H9 (cell line): ENCODE measurements around the gene FUCA1. TPM values are rescaled to one million over a fixed set of nuclear protein-coding genes. Genes with fewer than 3 reads are reported as not detected.
"Not testable (repeated sequence)": the region's sequence is repeated elsewhere in the genome, so short reads cannot be mapped to it uniquely, and the experiment has no call there.

Experiments used
- DNase-seq: peaks from one replicate; pipeline ENCODE4 v3.0.0-alpha.2; 2017
- H2AFZ ChIP-seq: one replicate; pipeline ENCODE4 v1.6.1; 2013; ENCODE audit warnings: mild to moderate bottlenecking, low read length, control low read depth, moderate library complexity
- H2AK5ac ChIP-seq: 2 replicates; pipeline ENCODE4 v1.6.1; 2013; ENCODE audit warnings: low read length, control low read depth, mixed read lengths; ENCODE audit not compliant: insufficient read length
- H2BK120ac ChIP-seq: one replicate; pipeline ENCODE4 v1.6.1; 2013; ENCODE audit warnings: low read depth, mild to moderate bottlenecking, low read length, control low read depth, inconsistent platforms; ENCODE audit not compliant: poor library complexity, severe bottlenecking
- H2BK12ac ChIP-seq: 2 replicates; pipeline ENCODE4 v1.6.1; 2013; ENCODE audit warnings: low read length, control low read depth, mixed read lengths, low read depth; ENCODE audit not compliant: insufficient read length
- H2BK15ac ChIP-seq: 2 replicates; pipeline ENCODE4 v1.6.1; 2013; ENCODE audit warnings: low read depth, low read length, control low read depth
- H2BK20ac ChIP-seq: one replicate; pipeline ENCODE4 v1.6.1; 2013; ENCODE audit warnings: low read depth, mild to moderate bottlenecking, low read length, control low read depth, inconsistent platforms; ENCODE audit not compliant: poor library complexity, severe bottlenecking
- H2BK5ac ChIP-seq: 2 replicates; pipeline ENCODE4 v1.6.1; 2013; ENCODE audit warnings: low read length, control low read depth, mixed read lengths; ENCODE audit not compliant: insufficient read length
- H3K14ac ChIP-seq: 2 replicates; pipeline ENCODE4 v1.6.1; 2013; ENCODE audit warnings: low read length, control low read depth; ENCODE audit not compliant: insufficient read depth
- H3K18ac ChIP-seq: 2 replicates; pipeline ENCODE4 v1.6.1; 2013; ENCODE audit warnings: low read depth, mild to moderate bottlenecking, mixed read lengths, low read length, control low read depth; ENCODE audit not compliant: insufficient read length
- H3K23ac ChIP-seq: 2 replicates; pipeline ENCODE4 v1.6.1; 2013; ENCODE audit warnings: low read length, control low read depth, mixed read lengths, low read depth; ENCODE audit not compliant: insufficient read length
- H3K23me2 ChIP-seq: 2 replicates; pipeline ENCODE4 v1.6.1; 2013; ENCODE audit warnings: low read depth, mild to moderate bottlenecking, mixed read lengths, low read length, control low read depth; ENCODE audit not compliant: insufficient read length, poor library complexity, severe bottlenecking
- H3K27ac ChIP-seq: 2 replicates; pipeline ENCODE4 v1.5.1; 2013; ENCODE audit warnings: low read length, control low read depth, mixed read lengths, low read depth; ENCODE audit not compliant: insufficient read length
- H3K27me3 ChIP-seq: 2 replicates; pipeline ENCODE4 v1.6.1; 2013; ENCODE audit warnings: low read length, control low read depth, inconsistent platforms; ENCODE audit not compliant: insufficient read depth
- H3K4ac ChIP-seq: 2 replicates; pipeline ENCODE4 v1.6.1; 2013; ENCODE audit warnings: low read depth, mild to moderate bottlenecking, control low read depth, inconsistent platforms, low read length, moderate library complexity
- H3K4me1 ChIP-seq: 2 replicates; pipeline ENCODE4 v1.6.1; 2013; ENCODE audit warnings: low read length, control low read depth, inconsistent platforms; ENCODE audit not compliant: insufficient read depth
- H3K4me2 ChIP-seq: 2 replicates; pipeline ENCODE4 v1.6.1; 2013; ENCODE audit warnings: low read length, control low read depth, mixed read lengths; ENCODE audit not compliant: insufficient read length, insufficient read depth
- H3K56ac ChIP-seq: 2 replicates; pipeline ENCODE4 v1.6.1; 2013; ENCODE audit warnings: low read depth, mild to moderate bottlenecking, mixed read lengths, low read length, control low read depth; ENCODE audit not compliant: insufficient read length
- H3K79me1 ChIP-seq: 2 replicates; pipeline ENCODE4 v1.6.1; 2013; ENCODE audit warnings: low read depth, mild to moderate bottlenecking, moderate library complexity, low read length, control low read depth, inconsistent platforms; ENCODE audit not compliant: insufficient read depth, poor library complexity, severe bottlenecking
- H3K79me2 ChIP-seq: 2 replicates; pipeline ENCODE4 v1.6.1; 2013; ENCODE audit warnings: low read length, control low read depth, inconsistent platforms; ENCODE audit not compliant: insufficient read depth
- H3K9ac ChIP-seq: 2 replicates; pipeline ENCODE4 v1.6.1; 2013; ENCODE audit warnings: low read length, control low read depth, mixed read lengths; ENCODE audit not compliant: insufficient read length; ENCODE audit errors: extremely low read depth
- H3K9me3 ChIP-seq: one replicate; pipeline ENCODE4 v1.6.1; 2013; ENCODE audit warnings: low read depth, low read length, inconsistent platforms; ENCODE audit not compliant: control insufficient read depth
- H3T11ph ChIP-seq: one replicate; pipeline ENCODE4 v1.6.1; 2013; ENCODE audit warnings: mild to moderate bottlenecking, low read length, control low read depth, inconsistent platforms
- H4K20me1 ChIP-seq: one replicate; pipeline ENCODE4 v1.6.1; 2013; ENCODE audit not compliant: control insufficient read depth, insufficient read length, insufficient read depth
- H4K5ac ChIP-seq: 2 replicates; pipeline ENCODE4 v1.6.1; 2013; ENCODE audit warnings: low read depth, mild to moderate bottlenecking, mixed read lengths, low read length, control low read depth; ENCODE audit not compliant: insufficient read length
- H4K8ac ChIP-seq: replicated peaks from 2 replicates; pipeline ENCODE4 v1.6.1; 2013; ENCODE audit warnings: low read length, control low read depth, mixed read lengths, low read depth; ENCODE audit not compliant: insufficient read length
- H4K91ac ChIP-seq: 2 replicates; pipeline ENCODE4 v1.6.1; 2013; ENCODE audit warnings: low read depth, mild to moderate bottlenecking, moderate library complexity, mixed read lengths, low read length, control low read depth; ENCODE audit not compliant: insufficient read length
- H3K27ac Mint-ChIP-seq, 3 experiments: 2 replicates in 2 of 3; 3 replicates in 1 of 3; pipeline ENCODE4 v1.8.0; 2020 to 2021; ENCODE audit warnings: mixed read lengths in 3 of 3, mild to moderate bottlenecking in 1 of 3, moderate library complexity in 1 of 3
- H3K27me3 Mint-ChIP-seq: 2 replicates; pipeline ENCODE4 v1.8.0; 2021; ENCODE audit warnings: low read depth, mild to moderate bottlenecking, moderate library complexity, mixed read lengths
- H3K36me3 Mint-ChIP-seq, 3 experiments: 2 replicates in 2 of 3; 3 replicates in 1 of 3; pipeline ENCODE4 v1.8.0; 2020 to 2021; ENCODE audit warnings: low read depth in 3 of 3, mixed read lengths in 3 of 3; ENCODE audit not compliant: insufficient read depth in 1 of 3
- H3K4me1 Mint-ChIP-seq, 2 experiments: 2 replicates each; pipeline ENCODE4 v1.8.0; 2020; ENCODE audit warnings: mixed read lengths in 2 of 2
- H3K4me3 Mint-ChIP-seq, 2 experiments: 2 replicates in 1 of 2; 3 replicates in 1 of 2; pipeline ENCODE4 v1.8.0; 2020 to 2021; ENCODE audit warnings: mild to moderate bottlenecking in 2 of 2, mixed read lengths in 2 of 2, moderate library complexity in 1 of 2
- H3K9me3 Mint-ChIP-seq, 2 experiments: 2 replicates in 1 of 2; 3 replicates in 1 of 2; pipeline ENCODE4 v1.8.0; 2020; ENCODE audit warnings: mild to moderate bottlenecking in 2 of 2, mixed read lengths in 2 of 2, moderate library complexity in 1 of 2
- CTCF ChIP-seq: fragments of 200-600 bp; sonication (generic); conservative IDR thresholded peaks from 3 replicates; pipeline ENCODE4 v1.8.0; 2021; ENCODE audit warnings: antibody characterized with exemption, mild to moderate bottlenecking
- WGBS: extraction: QIAGEN DNeasy Blood & Tissue Kit; methylation state at CpG from one replicate; pipeline ENCODE4 v1.1.7; 2013; ENCODE audit warnings: missing lambda C conversion rate, low lambda C conversion rate, mixed read lengths; ENCODE audit not compliant: insufficient read length; ENCODE audit errors: extremely low coverage; 5-methylcytosine and 5-hydroxymethylcytosine counted together
- total RNA-seq: library from RNA; stranded (reverse); gene quantifications from 2 replicates; pipeline ENCODE4 v1.2.1, GENCODE V29; 2021

FUCA1 gene
- total RNA-seq, 1 experiment from 2014 or later = 9.1 TPM

GRCh38 chr1:23827717-23828116, 40.4 kb downstream of the FUCA1 start:
- no peak overlapping the region for H2BK120ac ChIP-seq
- H3K27me3 ChIP-seq = no peaks in the 10 kb centered on the region
- H3K27ac Mint-ChIP-seq = no peak overlapping the region
- no peak overlapping the region for H3K14ac ChIP-seq
- no peaks in the 10 kb centered on the region; the same call in 1 of the 2 replicates for H3K27me3 Mint-ChIP-seq
- H4K20me1 ChIP-seq = no peaks in the 10 kb centered on the region
- no peak overlapping the region for H2BK12ac ChIP-seq
- no peak overlapping the region for H3K4ac ChIP-seq
- H3K56ac ChIP-seq = no peak overlapping the region
- H3K23me2 ChIP-seq = peaks cover 3% of the 10 kb centered on the region
- no peaks in the 10 kb centered on the region; a peak in 1 of 7 replicates for H3K36me3 Mint-ChIP-seq
- TF ChIP-seq CTCF = no peak
- no peak overlapping the region for H3K23ac ChIP-seq
- H3K4me1 ChIP-seq = no peaks in the 10 kb centered on the region
- H3K79me1 ChIP-seq = no peaks in the 10 kb centered on the region
- no peaks in the 10 kb centered on the region for H3K79me2 ChIP-seq
- H2BK5ac ChIP-seq = no peak overlapping the region
- H3K9me3 Mint-ChIP-seq = no peaks in the 10 kb centered on the region
- H2AFZ ChIP-seq = no peak overlapping the region
- no CpG with 5 or more reads among the region's 1 CpG for WGBS
- H2BK15ac ChIP-seq = no peak overlapping the region
- no peak overlapping the region for H4K5ac ChIP-seq
- H2AK5ac ChIP-seq = no peak overlapping the region
- H3K4me3 Mint-ChIP-seq = no peak overlapping the region
- H3T11ph ChIP-seq = no peak overlapping the region
- DNase-seq = no peak
- no peaks in the 10 kb centered on the region for H3K9me3 ChIP-seq
- peaks cover 18 to 21% of the 10 kb centered on the region in 2 experiments for H3K4me1 Mint-ChIP-seq
- no peak overlapping the region for H3K18ac ChIP-seq
- H3K27ac ChIP-seq = no peak overlapping the region
- H2BK20ac ChIP-seq = no peak overlapping the region
- no peak overlapping the region for H4K91ac ChIP-seq
- no peak overlapping the region for H4K8ac ChIP-seq
- H3K4me2 ChIP-seq = no peak overlapping the region
- H3K9ac ChIP-seq = no peak overlapping the region

DNA sequence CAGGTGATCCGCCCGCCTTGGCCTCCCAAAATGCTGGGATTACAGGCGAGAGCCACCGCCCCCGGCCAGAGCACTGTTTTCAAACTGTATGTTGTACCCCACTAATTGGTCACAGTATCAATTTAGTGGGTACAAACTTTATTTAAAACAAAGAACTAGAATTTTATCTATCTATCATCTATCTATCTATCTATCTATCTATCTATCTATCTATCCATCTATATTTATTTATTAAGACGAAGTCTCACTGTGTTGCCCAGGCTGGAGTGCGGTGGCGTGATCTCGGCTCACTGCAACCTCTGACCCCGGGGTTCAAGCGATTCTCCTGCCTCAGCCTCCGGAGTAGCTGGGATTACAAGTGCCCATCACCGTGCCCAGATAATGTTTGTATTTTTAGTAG, 41.5 kb downstream of the FUCA1 start:
- H3K36me3 Mint-ChIP-seq = not testable (repeated sequence)

More for the DNA sequence above, 41.5 kb downstream of the FUCA1 start:
- not testable (repeated sequence) for H3K9me3 ChIP-seq, H3K27ac Mint-ChIP-seq, H4K5ac ChIP-seq, H3K27me3 Mint-ChIP-seq, H3K18ac ChIP-seq, H2BK20ac ChIP-seq, H3K79me2 ChIP-seq, H3K4ac ChIP-seq, H3K23me2 ChIP-seq, H2BK15ac ChIP-seq, H3K4me1 ChIP-seq, H2BK120ac ChIP-seq, H3T11ph ChIP-seq, H4K8ac ChIP-seq, H3K4me2 ChIP-seq, H2BK5ac ChIP-seq, H3K56ac ChIP-seq, H3K14ac ChIP-seq, H4K20me1 ChIP-seq, H3K27me3 ChIP-seq, H3K27ac ChIP-seq, H3K9me3 Mint-ChIP-seq, H3K23ac ChIP-seq, DNase-seq, H3K79me1 ChIP-seq, H3K4me3 Mint-ChIP-seq, H2AFZ ChIP-seq, H2AK5ac ChIP-seq, H4K91ac ChIP-seq, H3K9ac ChIP-seq, H2BK12ac ChIP-seq
- no CpG with 5 or more reads among the region's 13 CpGs for WGBS
- peaks cover 18 to 21% of the 10 kb centered on the region in 2 experiments for H3K4me1 Mint-ChIP-seq
